ENCODE measurements around the gene SUMF1. TPM values are rescaled to one million over a fixed set of nuclear protein-coding genes. Genes with fewer than 3 reads are reported as not detected.

Gene SUMF1
- total and polyA plus RNA-seq, 2 of the 13 experiments (the other 11 are each of a cell fraction or from before 2014, with no cell fraction given) = 18.5 to 28.9 TPM

GRCh38 chr3:4466741-4467521 lies at the start of gene SUMF1 (continued):
- TF ChIP-seq KLF9 (CRISPR knock-in tag; IDR thresholded peaks at IDR 0.05; ENCODE audit: low read depth) (no peak), IRF2 (CRISPR knock-in tag; IDR thresholded peaks at IDR 0.05) (peak; percentile 82), ZBTB38 (CRISPR knock-in tag; IDR thresholded peaks at IDR 0.05) (peak; percentile 69; the same call in 1 of the 2 replicates), ZBTB40 (IDR thresholded peaks at IDR 0.05) (no peak), ZBTB40 (CRISPR knock-in tag; IDR thresholded peaks at IDR 0.05) (peak; percentile 80), MXI1 (IDR thresholded peaks at IDR 0.05; ENCODE audit: borderline replicate concordance, low read depth, low read length) (peak; percentile 82; the same call in 2 of the 3 replicates), MEIS2 (CRISPR knock-in tag; IDR thresholded peaks at IDR 0.05) (peak; percentile 83; the same call in 1 of the 2 replicates), IRF1 (CRISPR knock-in tag; IDR thresholded peaks at IDR 0.05; ENCODE audit: low read depth) (0 out of 2 replicates have a peak, but pooled peaks have one; percentile 65), ADNP (CRISPR knock-in tag; IDR thresholded peaks at IDR 0.05) (no peak), MXD3 (CRISPR knock-in tag; IDR thresholded peaks at IDR 0.05) (peak; percentile 92), MAX (IDR thresholded peaks at IDR 0.05) (peak; percentile 98), RERE (CRISPR knock-in tag; IDR thresholded peaks at IDR 0.05; ENCODE audit: low read depth) (peak; percentile 65; the same call in 1 of the 2 replicates), ZNF225 (CRISPR knock-in tag; IDR thresholded peaks at IDR 0.05) (no peak; the same call in 1 of the 2 replicates)
